Hematopoietic multipotent progenitor cell (in vitro differentiated cells): Measurements from ENCODE around the gene S1PR3. TPM values are rescaled to one million over a fixed set of nuclear protein-coding genes. Genes with fewer than 3 reads are reported as not detected.

ENCODE experiments used
- total RNA-seq: library from RNA; depleted of rRNA; stranded (reverse); fragments of >200 nt; gene quantifications from one replicate; pipeline ENCODE4 v1.2.3, GENCODE V29; 2012

The S1PR3 gene
- total RNA-seq, 1 donor = 0.27 TPM

Other genes starting within 250 kb of the S1PR3 start
- gene SHC3, start 187.3 kb downstream of the S1PR3 start, total RNA-seq = 0.27 TPM